LNCAP (cell line): ENCODE measurements around the gene VWA3B.

Experiments
- TF ChIP-seq, protein P1 (sequence below): fragments of 450-650 bp; IDR thresholded peaks from 2 replicates; pipeline ENCODE4 v1.5.1; 2017; ENCODE audit warnings: mild to moderate bottlenecking

VWA3B gene

GRCh38 chr2:98078701-98079100, 8.3 kb upstream of the VWA3B start:
- TF ChIP-seq, protein P1, sequence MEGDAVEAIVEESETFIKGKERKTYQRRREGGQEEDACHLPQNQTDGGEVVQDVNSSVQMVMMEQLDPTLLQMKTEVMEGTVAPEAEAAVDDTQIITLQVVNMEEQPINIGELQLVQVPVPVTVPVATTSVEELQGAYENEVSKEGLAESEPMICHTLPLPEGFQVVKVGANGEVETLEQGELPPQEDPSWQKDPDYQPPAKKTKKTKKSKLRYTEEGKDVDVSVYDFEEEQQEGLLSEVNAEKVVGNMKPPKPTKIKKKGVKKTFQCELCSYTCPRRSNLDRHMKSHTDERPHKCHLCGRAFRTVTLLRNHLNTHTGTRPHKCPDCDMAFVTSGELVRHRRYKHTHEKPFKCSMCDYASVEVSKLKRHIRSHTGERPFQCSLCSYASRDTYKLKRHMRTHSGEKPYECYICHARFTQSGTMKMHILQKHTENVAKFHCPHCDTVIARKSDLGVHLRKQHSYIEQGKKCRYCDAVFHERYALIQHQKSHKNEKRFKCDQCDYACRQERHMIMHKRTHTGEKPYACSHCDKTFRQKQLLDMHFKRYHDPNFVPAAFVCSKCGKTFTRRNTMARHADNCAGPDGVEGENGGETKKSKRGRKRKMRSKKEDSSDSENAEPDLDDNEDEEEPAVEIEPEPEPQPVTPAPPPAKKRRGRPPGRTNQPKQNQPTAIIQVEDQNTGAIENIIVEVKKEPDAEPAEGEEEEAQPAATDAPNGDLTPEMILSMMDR = no peak

GRCh38 chr2:98084151-98084868, 2.7 kb upstream of the VWA3B start:
- TF ChIP-seq, protein P1 = no peak

DNA sequence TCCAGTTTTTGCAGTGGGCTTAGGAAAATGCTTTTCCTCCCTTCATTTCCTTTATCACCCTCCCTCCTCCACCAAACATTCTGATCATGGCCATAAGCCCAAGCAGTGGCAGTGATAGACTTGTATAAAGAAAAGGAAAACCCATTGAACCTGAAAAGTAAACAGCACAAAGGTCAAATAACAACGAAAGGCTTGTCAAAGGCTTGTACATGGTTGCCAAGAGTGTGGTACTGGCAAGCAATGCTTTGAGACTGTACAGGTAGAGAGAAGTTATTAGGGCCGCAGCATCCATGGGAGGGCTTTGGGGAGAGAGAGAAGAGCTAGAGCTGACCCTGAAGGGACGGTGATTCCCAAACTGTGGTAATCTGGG, 2.1 kb upstream of the VWA3B start:
- TF ChIP-seq, protein P1 = no peak

DNA sequence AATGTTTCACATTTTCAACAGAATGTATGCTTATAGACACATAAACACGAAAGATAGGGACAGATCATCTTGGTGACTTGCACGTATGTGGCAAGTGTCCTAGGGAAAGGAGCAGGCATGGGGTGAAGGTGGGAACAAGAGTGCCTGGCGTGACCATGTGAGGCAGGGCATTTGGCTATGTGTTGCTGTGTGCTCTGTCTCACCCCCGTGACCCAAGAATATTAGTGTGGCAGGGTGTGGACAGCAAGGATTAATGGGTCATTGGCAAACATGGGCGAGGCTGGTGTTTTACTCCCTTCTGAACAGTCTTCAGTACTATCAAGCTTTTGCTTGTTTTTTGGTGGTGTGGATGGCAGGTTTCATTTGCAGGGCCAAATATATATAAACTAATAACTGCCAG, 1.3 kb upstream of the VWA3B start:
- TF ChIP-seq, protein P1 = no peak

GRCh38 chr2:98087447-98088020, 567 bp downstream of the VWA3B start:
- TF ChIP-seq, protein P1 = no peak

DNA sequence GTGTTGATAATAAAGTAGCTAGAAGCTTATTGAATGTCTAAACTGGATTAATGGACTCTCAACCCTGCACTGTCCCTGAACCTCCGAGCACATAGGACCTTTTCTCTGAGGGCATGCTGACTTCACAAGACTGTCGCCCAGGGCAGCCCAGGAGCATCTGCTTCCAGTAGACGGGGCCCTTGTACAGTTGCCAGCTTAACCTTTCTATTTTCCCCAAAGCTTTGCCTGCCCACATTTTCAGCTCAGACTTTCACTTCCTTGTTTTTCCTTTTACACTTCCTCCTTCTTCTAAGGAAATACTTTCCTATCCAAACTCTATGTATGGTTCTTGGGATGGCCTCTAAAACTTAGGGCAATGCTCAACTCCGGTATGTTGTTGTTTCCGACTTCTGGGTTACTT, 1.3 kb downstream of the VWA3B start:
- TF ChIP-seq, protein P1 = no peak

GRCh38 chr2:98089941-98090340, 3.0 kb downstream of the VWA3B start:
- TF ChIP-seq, protein P1 = no peak
